ENCODE measurements around the gene TGM3.

DNA sequence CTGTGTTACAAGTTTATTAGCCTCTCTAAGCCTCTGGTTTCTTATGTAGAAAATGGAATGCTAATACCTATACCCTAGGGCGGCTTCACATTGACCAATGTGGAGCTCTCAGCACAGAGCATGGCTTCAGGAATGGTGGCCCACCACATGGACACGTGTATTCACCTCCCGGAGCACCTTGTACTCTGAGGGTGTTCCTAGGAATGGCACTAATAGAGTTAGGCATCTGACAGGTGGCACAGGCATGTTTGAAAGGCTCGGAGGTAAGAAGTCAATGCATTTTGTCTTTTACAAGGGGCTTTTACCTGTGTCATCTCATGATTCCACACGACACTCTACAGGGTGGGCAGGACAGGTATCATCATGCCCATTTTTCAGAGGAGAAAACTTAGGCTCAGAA lies 5.3 kb upstream of the TGM3 start:
- TF ChIP-seq, protein P1, sequence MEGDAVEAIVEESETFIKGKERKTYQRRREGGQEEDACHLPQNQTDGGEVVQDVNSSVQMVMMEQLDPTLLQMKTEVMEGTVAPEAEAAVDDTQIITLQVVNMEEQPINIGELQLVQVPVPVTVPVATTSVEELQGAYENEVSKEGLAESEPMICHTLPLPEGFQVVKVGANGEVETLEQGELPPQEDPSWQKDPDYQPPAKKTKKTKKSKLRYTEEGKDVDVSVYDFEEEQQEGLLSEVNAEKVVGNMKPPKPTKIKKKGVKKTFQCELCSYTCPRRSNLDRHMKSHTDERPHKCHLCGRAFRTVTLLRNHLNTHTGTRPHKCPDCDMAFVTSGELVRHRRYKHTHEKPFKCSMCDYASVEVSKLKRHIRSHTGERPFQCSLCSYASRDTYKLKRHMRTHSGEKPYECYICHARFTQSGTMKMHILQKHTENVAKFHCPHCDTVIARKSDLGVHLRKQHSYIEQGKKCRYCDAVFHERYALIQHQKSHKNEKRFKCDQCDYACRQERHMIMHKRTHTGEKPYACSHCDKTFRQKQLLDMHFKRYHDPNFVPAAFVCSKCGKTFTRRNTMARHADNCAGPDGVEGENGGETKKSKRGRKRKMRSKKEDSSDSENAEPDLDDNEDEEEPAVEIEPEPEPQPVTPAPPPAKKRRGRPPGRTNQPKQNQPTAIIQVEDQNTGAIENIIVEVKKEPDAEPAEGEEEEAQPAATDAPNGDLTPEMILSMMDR (conservative IDR thresholded peaks at IDR 0.05 in 1 of 2, IDR thresholded peaks at IDR 0.05 in 1 of 2; ENCODE audit: low read depth in 1 of 2, low read length in 2 of 2) = no peak
- TF ChIP-seq EZH2 (IDR thresholded peaks at IDR 0.05; ENCODE audit: low read length, missing control alignments) = no peak
